K562 (cell line): ENCODE data around the gene SART1. TPM values are rescaled to one million over a fixed set of nuclear protein-coding genes. Genes with fewer than 3 reads are reported as not detected.

Experiments
- CEBPZ ChIP-seq: fragments of 150-350 bp; IDR thresholded peaks from 2 replicates; pipeline ENCODE4 v1.6.1; 2014; ENCODE audit warnings: low read depth, mild to moderate bottlenecking, low read length, borderline replicate concordance
- DDX20 ChIP-seq: fragments of 450-650 bp; IDR thresholded peaks from 2 replicates; pipeline ENCODE4 v1.6.1; 2016; ENCODE audit warnings: missing genetic modification characterization, low read depth, mild to moderate bottlenecking, missing compliant biosample characterization, moderate library complexity
- ELF4 ChIP-seq: fragments of 450-650 bp; formaldehyde crosslinking; IDR thresholded peaks from 2 replicates; pipeline ENCODE4 v1.4.0; 2022; ENCODE audit warnings: missing genetic modification characterization
- NR3C1 ChIP-seq: sonication (generic); formaldehyde crosslinking; IDR thresholded peaks from 2 replicates; pipeline ENCODE4 v1.8.1; 2022; ENCODE audit warnings: missing genetic modification reagents
- RBBP5 ChIP-seq: fragments of 200-600 bp; sonication (generic); IDR thresholded peaks from 2 replicates; pipeline ENCODE4 v1.6.1; 2012; ENCODE audit warnings: borderline replicate concordance, mild to moderate bottlenecking, low read length, control low read depth, inconsistent platforms; ENCODE audit not compliant: insufficient read depth, poor library complexity, severe bottlenecking
- ZBTB40 ChIP-seq, 2 experiments: fragments of 450-650 bp in 1 of 2; sonication (generic) in 1 of 2; formaldehyde crosslinking in 1 of 2; IDR thresholded peaks; 2 replicates each; pipeline versions ENCODE4 v1.7.1 to v1.9.0; 2016 to 2022; ENCODE audit warnings: inconsistent platforms in 1 of 2, mild to moderate bottlenecking in 1 of 2, missing genetic modification reagents in 1 of 2
- ZFP36 ChIP-seq: fragments of 150-350 bp; IDR thresholded peaks from 2 replicates; pipeline ENCODE4 v1.6.1; 2018; ENCODE audit warnings: low read length, low read depth; ENCODE audit not compliant: partially characterized antibody
- ZFX ChIP-seq: sonication (generic); formaldehyde crosslinking; IDR thresholded peaks from 2 replicates; pipeline ENCODE4 v1.8.0; 2022; ENCODE audit warnings: mild to moderate bottlenecking, missing genetic modification reagents, moderate library complexity
- ZKSCAN3 ChIP-seq: fragments of 250-450 bp; sonication (Bioruptor Pico); IDR thresholded peaks from 2 replicates; pipeline ENCODE4 v1.4.0; 2020
- ZNF282 ChIP-seq: sonication (generic); formaldehyde crosslinking; IDR thresholded peaks from 2 replicates; pipeline ENCODE4 v1.8.1; 2023; ENCODE audit warnings: missing genetic modification reagents
- ZNF512 ChIP-seq: IDR thresholded peaks from 2 replicates; pipeline ENCODE4 v1.6.1; 2016; ENCODE audit warnings: missing genetic modification characterization, missing compliant biosample characterization
- ZSCAN29 ChIP-seq: fragments of 450-650 bp; IDR thresholded peaks from 2 replicates; pipeline ENCODE4 v1.6.1; 2017
- polyA plus RNA-seq, 8 experiments: library from polyadenylated mRNA; depleted of rRNA in 4 of 8; stranded (reverse) in 5 of 8; unstranded in 3 of 8; fragments of >200 nt; fragmentation: Nextera tagmentation in 2 of 8; fragmentation: Illumina TruSeq in 1 of 8; extraction: Ambion mirVana in 2 of 8; extraction: Trizol in 1 of 8; gene quantifications; 2 replicates each; pipeline versions ENCODE4 v1.2.1 to v1.2.3, GENCODE V29; 2011 to 2014; ENCODE audit warnings: inconsistent platforms in 1 of 8, missing spikeins in 1 of 8
- total RNA-seq, 7 experiments: library from RNA; depleted of rRNA in 6 of 7; stranded (reverse); fragments of >200 nt in 6 of 7; fragmentation: Illumina TruSeq in 2 of 7; extraction: Trizol in 2 of 7; gene quantifications; 2 replicates each; pipeline versions ENCODE4 v1.2.1 to v1.2.3, GENCODE V29; 2011 to 2021; ENCODE audit warnings: low replicate concordance in 1 of 7

SART1 gene
- total and polyA plus RNA-seq, 9 of the 15 experiments (the other 6 are each of a cell fraction or from before 2014, with no cell fraction given): 4.8 to 84.1 (median 31.7) TPM

- TF ChIP-seq ZBTB40 (IDR thresholded peaks at IDR 0.05) (peak; percentile 95), ZBTB40 (CRISPR knock-in tag; IDR thresholded peaks at IDR 0.05) (peak; percentile 96), DDX20 (tag) (no peak), ZFX (CRISPR knock-in tag) (peak; percentile 84), ZNF512 (tag) (no peak), ZNF282 (CRISPR knock-in tag) (no peak), ZKSCAN3 (no peak), NR3C1 (CRISPR knock-in tag) (no peak), ELF4 (CRISPR knock-in tag) (no peak), ZSCAN29 (no peak), RBBP5 (peak; percentile 35), CEBPZ (no peak), ZFP36 (no peak)
These were observed 43.1 kb upstream of the SART1 start, which contains the start of gene C11orf68 (continued) for GRCh38 chr11:65918211-65919140.
